Measurements from ENCODE around the gene ANKDD1A. TPM values are rescaled to one million over a fixed set of nuclear protein-coding genes. Genes with fewer than 3 reads are reported as not detected.

Gene ANKDD1A
- total and polyA plus RNA-seq, 2 experiments from 2014 or later, result 6.7 to 9.3 TPM

DNA sequence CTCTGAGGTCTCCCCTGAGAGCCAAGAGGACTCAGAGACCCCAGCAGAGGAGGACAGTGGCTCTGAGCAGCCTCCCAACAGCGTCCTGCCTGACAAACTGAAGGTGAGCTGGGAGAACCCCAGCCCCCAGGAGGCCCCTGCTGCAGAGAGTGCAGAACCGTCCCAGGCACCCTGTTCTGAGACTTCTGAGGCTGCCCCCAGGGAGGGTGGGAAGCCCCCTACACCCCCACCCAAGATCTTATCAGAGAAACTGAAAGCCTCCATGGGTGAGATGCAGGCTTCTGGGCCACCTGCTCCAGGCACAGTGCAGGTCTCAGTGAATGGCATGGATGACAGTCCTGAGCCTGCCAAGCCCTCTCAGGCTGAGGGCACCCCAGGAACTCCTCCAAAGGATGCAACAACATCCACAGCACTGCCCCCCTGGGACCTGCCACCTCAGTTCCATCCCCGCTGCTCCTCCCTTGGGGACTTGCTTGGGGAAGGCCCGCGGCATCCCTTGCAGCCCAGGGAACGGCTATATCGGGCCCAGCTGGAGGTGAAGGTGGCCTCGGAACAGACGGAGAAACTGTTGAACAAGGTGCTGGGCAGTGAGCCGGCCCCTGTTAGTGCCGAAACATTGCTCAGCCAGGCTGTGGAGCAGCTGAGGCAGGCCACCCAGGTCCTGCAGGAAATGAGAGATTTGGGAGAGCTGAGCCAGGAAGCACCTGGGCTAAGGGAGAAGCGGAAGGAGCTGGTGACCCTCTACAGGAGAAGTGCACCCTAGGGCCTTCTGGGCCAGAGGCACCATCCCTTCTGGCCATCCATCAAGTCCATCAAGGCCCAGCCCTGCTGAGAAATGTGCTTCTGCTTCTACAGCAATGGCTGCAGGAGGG, 46.3 kb upstream of the ANKDD1A start:
- DNase-seq (ENCODE audit: low spot score) (no peak), ATAC-seq (no peak)
- Mint-ChIP-seq H3K27ac (no peak overlapping the region; the same call in none of the 2 replicates), H3K36me3 (ENCODE audit: low read depth) (peaks cover 50% of the 10 kb centered on the region), H3K4me3 (no peak overlapping the region), H3K27me3 (ENCODE audit: insufficient read depth, low read depth, poor library complexity) (peaks cover 24% of the 10 kb centered on the region), H3K9me3 (no peaks in the 10 kb centered on the region; the same call in 1 of the 3 replicates), H3K4me1 (peaks cover 43% of the 10 kb centered on the region)
- H3K79me2 ChIP-seq (replicated peaks; ENCODE audit: insufficient read depth), result 0 out of 2 replicates have a peak, but pooled peaks cover 3% of the 10 kb centered on the region
- H3K4me1 ChIP-seq (ENCODE audit: insufficient read depth), result peaks cover 38% of the 10 kb centered on the region
- H3K27me3 ChIP-seq (ENCODE audit: insufficient read depth), result no peaks in the 10 kb centered on the region
- peaks cover 8% of the 10 kb centered on the region for H4K20me1 ChIP-seq (replicated peaks; ENCODE audit: insufficient read depth)
- H3F3A ChIP-seq (replicated peaks; ENCODE audit: low read depth), result 0 out of 2 replicates have a peak, but pooled peaks cover 13% of the 10 kb centered on the region
- H2AFZ ChIP-seq, result no peak overlapping the region
- 0 out of 2 replicates have a peak, but pooled peaks cover 5% of the 10 kb centered on the region for H3K36me3 ChIP-seq (ENCODE audit: insufficient read depth)
- peak overlapping the region; percentile 66; the same call in 1 of the 2 replicates for H3K27ac ChIP-seq (ENCODE audit: low read depth)
- no peak for TF ChIP-seq POLR2AphosphoS5 (IDR thresholded peaks at IDR 0.05; ENCODE audit: low read depth)
- TF ChIP-seq ZNF114 (CRISPR knock-in tag; IDR thresholded peaks at IDR 0.05), result no peak
- TF ChIP-seq, protein P1, sequence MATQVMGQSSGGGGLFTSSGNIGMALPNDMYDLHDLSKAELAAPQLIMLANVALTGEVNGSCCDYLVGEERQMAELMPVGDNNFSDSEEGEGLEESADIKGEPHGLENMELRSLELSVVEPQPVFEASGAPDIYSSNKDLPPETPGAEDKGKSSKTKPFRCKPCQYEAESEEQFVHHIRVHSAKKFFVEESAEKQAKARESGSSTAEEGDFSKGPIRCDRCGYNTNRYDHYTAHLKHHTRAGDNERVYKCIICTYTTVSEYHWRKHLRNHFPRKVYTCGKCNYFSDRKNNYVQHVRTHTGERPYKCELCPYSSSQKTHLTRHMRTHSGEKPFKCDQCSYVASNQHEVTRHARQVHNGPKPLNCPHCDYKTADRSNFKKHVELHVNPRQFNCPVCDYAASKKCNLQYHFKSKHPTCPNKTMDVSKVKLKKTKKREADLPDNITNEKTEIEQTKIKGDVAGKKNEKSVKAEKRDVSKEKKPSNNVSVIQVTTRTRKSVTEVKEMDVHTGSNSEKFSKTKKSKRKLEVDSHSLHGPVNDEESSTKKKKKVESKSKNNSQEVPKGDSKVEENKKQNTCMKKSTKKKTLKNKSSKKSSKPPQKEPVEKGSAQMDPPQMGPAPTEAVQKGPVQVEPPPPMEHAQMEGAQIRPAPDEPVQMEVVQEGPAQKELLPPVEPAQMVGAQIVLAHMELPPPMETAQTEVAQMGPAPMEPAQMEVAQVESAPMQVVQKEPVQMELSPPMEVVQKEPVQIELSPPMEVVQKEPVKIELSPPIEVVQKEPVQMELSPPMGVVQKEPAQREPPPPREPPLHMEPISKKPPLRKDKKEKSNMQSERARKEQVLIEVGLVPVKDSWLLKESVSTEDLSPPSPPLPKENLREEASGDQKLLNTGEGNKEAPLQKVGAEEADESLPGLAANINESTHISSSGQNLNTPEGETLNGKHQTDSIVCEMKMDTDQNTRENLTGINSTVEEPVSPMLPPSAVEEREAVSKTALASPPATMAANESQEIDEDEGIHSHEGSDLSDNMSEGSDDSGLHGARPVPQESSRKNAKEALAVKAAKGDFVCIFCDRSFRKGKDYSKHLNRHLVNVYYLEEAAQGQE (IDR thresholded peaks at IDR 0.05; ENCODE audit: unreplicated experiment), result no peak
- TF ChIP-seq EZH2phosphoT487 (IDR thresholded peaks at IDR 0.05; ENCODE audit: unreplicated experiment), result no peak
- TF ChIP-seq JUNB (IDR thresholded peaks at IDR 0.05; ENCODE audit: unreplicated experiment), result no peak
- no peak for TF ChIP-seq EZH2 (IDR thresholded peaks at IDR 0.05; ENCODE audit: low read depth, unreplicated experiment)
- TF ChIP-seq STAT1 (IDR thresholded peaks at IDR 0.05; ENCODE audit: unreplicated experiment), result no peak
- H3K4me3 ChIP-seq, result no peak overlapping the region
- peaks cover 4% of the 10 kb centered on the region; the same call in 1 of the 2 replicates for H3K9me2 ChIP-seq (ENCODE audit: insufficient read depth)
- H3K4me2 ChIP-seq, result peak overlapping the region; percentile 38; the same call in 1 of the 2 replicates

DNA sequence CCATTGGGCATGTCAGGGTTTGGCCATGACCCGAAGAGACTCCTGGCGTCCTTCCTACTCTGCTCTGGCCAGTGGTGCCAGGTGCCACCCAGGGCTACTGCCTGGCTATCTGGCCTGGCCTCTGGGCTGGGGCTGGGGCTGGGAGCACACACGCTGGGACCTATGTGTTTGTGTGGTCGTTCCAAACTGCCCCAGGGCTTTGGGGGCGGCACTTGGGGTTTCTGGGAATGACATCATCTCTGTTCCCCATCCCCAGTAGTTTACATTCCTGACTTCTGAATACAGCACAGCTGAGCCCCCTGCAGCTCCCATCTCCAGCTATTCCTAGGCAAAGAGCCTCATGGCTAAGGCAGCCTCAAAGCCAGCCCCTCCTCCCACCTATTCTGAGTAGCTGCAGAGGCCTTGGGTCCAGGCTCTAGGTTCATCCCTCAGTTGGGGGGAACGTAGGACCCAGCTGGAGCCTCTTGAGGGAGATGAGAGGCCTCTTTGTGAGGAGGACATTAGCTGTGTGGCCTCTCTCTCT, 45.6 kb upstream of the ANKDD1A start:
- Histone ChIP-seq H3K36me3 (ENCODE audit: insufficient read depth) (0 out of 2 replicates have a peak, but pooled peaks cover 5% of the 10 kb centered on the region), H3F3A (replicated peaks; ENCODE audit: low read depth) (0 out of 2 replicates have a peak, but pooled peaks cover 13% of the 10 kb centered on the region), H3K27ac (ENCODE audit: low read depth) (peak overlapping the region; percentile 80; the same call in 1 of the 2 replicates), H3K4me2 (peak overlapping the region; percentile 38; the same call in 1 of the 2 replicates), H2AFZ (no peak overlapping the region), H3K79me2 (replicated peaks; ENCODE audit: insufficient read depth) (0 out of 2 replicates have a peak, but pooled peaks cover 3% of the 10 kb centered on the region), H4K20me1 (replicated peaks; ENCODE audit: insufficient read depth) (peaks cover 8% of the 10 kb centered on the region), H3K9me2 (ENCODE audit: insufficient read depth) (peaks cover 4% of the 10 kb centered on the region; the same call in 1 of the 2 replicates), H3K4me3 (no peak overlapping the region), H3K27me3 (ENCODE audit: insufficient read depth) (no peaks in the 10 kb centered on the region), H3K4me1 (ENCODE audit: insufficient read depth) (peaks cover 35% of the 10 kb centered on the region)
- DNase-seq (ENCODE audit: low spot score) (peak; percentile 82), ATAC-seq (peak; percentile 81)
- Mint-ChIP-seq H3K4me3 (no peak overlapping the region; the same call in 2 of the 3 replicates), H3K4me1 (peaks cover 40% of the 10 kb centered on the region), H3K36me3 (ENCODE audit: low read depth) (peaks cover 45% of the 10 kb centered on the region), H3K27me3 (ENCODE audit: insufficient read depth, low read depth, poor library complexity) (peaks cover 22% of the 10 kb centered on the region), H3K9me3 (no peaks in the 10 kb centered on the region; the same call in 1 of the 3 replicates), H3K27ac (peak overlapping the region; percentile 94)
- no peak for TF ChIP-seq EZH2 (IDR thresholded peaks at IDR 0.05; ENCODE audit: low read depth, unreplicated experiment)
- TF ChIP-seq CREB1 (CRISPR knock-in tag; IDR thresholded peaks at IDR 0.05; ENCODE audit: low read depth), result peak; percentile 62

Measured in GM23338 (cell line).